Iris pigment epithelial cell (primary cell): ENCODE data around the gene TSPAN4.

Source experiments
- DNase-seq: peaks from one replicate; pipeline ENCODE4 v3.0.0-alpha.2; 2011; ENCODE audit warnings: low read depth

The TSPAN4 gene

DNA sequence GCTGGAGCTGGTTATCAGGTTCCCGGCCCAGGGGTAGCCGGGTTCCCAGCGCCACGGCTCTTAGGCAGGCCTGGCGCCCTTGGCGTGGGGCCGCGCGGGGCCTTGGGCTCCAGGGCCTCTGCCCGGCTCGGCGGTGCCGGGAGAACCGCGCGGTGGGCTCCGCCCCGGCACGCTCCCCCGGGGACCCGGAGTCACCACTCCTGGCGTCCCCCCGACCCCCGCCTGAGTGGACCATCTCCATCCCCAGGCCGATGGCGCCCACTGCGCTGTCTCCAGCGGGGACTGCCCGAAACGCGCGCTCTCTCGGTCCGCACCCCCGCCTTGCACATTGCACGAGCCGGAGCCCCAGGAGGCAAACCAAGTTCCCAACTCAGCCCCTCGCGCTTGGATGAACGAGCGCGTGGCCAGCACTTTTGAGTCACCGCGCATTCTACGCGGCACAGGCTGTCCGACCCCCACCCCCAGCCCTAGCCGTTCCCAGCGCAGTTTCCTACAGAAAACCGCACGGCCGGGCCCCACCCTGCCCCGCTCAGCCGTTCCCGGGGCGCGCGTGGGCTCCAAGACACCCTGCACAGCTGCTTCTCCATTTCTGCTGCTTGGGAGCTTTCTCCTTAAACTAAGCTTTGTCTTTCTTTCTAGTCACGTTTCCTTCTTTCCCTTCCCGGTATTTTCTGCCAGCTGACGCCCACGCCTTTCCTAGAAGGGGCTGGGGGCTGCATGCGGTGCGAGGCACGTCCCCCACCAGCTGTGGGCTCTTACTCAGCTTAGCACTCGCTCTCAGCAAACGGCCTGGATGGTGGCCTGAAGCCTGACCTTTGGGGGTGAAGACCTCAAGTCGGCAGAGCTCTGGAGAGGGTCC is 68.6 kb downstream of the TSPAN4 start:
- peak; percentile 82 for DNase-seq

GRCh38 chr11:911890-912219 is 69.2 kb downstream of the TSPAN4 start:
- DNase-seq, result no peak

GRCh38 chr11:912266-912665 is 69.6 kb downstream of the TSPAN4 start:
- no peak for DNase-seq

DNA sequence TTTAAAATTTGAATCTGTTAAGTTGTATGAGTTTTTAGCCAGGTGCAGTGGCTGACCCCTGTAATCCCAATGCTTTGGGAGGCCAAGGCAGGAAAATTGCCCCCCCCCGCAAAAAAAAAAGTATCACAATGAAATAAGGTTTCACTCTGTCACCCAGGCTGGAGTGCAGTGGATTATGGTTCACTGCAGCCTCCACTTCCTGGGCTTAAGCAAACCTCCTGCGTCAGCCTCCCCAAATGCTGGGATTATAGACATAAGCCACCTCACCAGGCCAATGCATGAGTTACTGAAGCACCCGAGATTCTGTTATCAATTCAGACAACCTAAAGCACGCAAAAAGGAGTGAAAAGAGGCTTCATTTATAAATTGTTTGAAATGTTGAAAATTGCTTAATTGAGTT is 70.4 kb downstream of the TSPAN4 start:
- no peak for DNase-seq

- no peak for DNase-seq
These were observed 71.6 kb downstream of the TSPAN4 start for GRCh38 chr11:914204-914603.

DNA sequence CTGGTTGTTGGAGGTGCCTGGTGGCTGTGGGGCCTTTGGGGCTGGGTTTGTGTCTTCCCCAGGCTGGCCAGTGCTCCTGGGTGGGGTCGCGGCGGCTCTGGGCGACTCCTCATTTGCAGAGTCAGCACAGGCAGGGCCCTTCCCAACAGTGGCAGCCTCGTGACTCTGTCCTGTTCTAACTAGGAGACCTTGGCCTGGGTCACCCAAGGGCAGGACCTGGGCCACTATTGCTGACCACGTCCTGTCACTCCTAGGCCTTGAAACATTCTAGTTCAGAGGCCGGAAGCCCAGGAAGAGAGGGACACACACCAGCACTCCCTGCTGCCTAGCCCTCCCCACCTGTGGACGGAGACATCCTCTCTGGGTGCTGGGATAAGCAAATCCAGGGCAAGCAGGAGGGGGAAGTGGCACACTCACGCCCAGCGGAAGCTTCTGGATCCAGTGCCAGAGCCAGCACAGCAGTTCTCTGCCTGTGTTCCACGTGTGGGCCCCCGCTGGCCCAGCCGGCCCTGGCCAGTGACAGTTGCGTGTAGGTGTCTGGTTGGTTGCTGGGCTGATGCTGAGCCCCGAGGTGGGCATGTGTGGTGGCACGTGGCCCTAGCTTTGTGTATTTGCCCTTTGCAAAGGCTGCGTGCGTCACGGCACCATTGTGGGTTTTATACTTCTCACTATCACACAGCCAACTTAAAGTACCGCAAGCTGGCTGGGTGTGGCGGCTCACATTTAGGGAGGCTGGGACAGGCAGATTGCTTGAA is 72.3 kb downstream of the TSPAN4 start:
- DNase-seq, result no peak
